Measurements from ENCODE around the gene IRS1. TPM values are rescaled to one million over a fixed set of nuclear protein-coding genes. Genes with fewer than 3 reads are reported as not detected.

The IRS1 gene
- total and polyA plus RNA-seq, 2 of the 4 experiments (the other 2 are of a cell fraction), result 21.1 to 37.1 TPM

- no peak overlapping the region for H2AK5ac ChIP-seq (ENCODE audit: low read depth, low read length)
- no peak for ATAC-seq (ENCODE audit: low read depth)
- no peak overlapping the region for H2AK9ac ChIP-seq (replicated peaks; ENCODE audit: low read depth, low read length, poor library complexity)
- no peak overlapping the region for H2BK120ac ChIP-seq (ENCODE audit: low read depth, low read length)
- TF ChIP-seq RAD21 (IDR thresholded peaks at IDR 0.05; ENCODE audit: low read length), result no peak
- H3K79me1 ChIP-seq (ENCODE audit: low read depth in 1 of 2, low read length in 2 of 2), result no peaks in the 10 kb centered on the region
- WGBS, 2 experiments (ENCODE audit: extremely low coverage in 2 of 2, insufficient read length in 1 of 2), result 100% methylated on average over 1 of the region's 3 CpGs; no CpG with 5 or more reads in 1 of the 2 experiments
- H3K36me3 ChIP-seq (ENCODE audit: control insufficient read depth, insufficient read depth, low read length), result no peaks in the 10 kb centered on the region
- intact Hi-C loops (cut with micrococcal nuclease) (no loop called here), in situ Hi-C loops (cut with MboI; ENCODE audit: low sequenced_read_pairs) (no loop called here), dilution Hi-C loops (cut with HindIII; ENCODE audit: low sequenced_read_pairs, unreplicated experiment) (no loop called here)
- no peak overlapping the region for H4K8ac ChIP-seq (ENCODE audit: low read depth in 2 of 2, low read length in 2 of 2)
- H3K4me2 ChIP-seq (ENCODE audit: low read depth, low read length), result no peak overlapping the region
- no peak overlapping the region for H3K27ac ChIP-seq (ENCODE audit: insufficient read depth, low read length)
- peaks cover 2% of the 10 kb centered on the region for H3K4me1 ChIP-seq (ENCODE audit: control insufficient read depth, insufficient read depth, low read length)
- no peak overlapping the region for H2BK15ac ChIP-seq (ENCODE audit: low read depth, low read length)
- DNase-seq, result no peak
- no peaks in the 10 kb centered on the region for H3K27me3 ChIP-seq (ENCODE audit: control insufficient read depth, insufficient read depth, low read length)
- no TSS peak for BruUV-seq (replicated peaks)
- POLR2A ChIA-PET (ENCODE audit: unreplicated experiment), result no interaction called here
- no peak overlapping the region for H4K91ac ChIP-seq (ENCODE audit: insufficient read depth, low read depth, low read length)
- no peak overlapping the region for H2BK5ac ChIP-seq (ENCODE audit: low read depth, low read length, poor library complexity, severe bottlenecking)
- H2BK20ac ChIP-seq (ENCODE audit: low read depth, low read length), result no peak overlapping the region
- no peak overlapping the region for H4K5ac ChIP-seq (ENCODE audit: low read depth, low read length)
- no peaks in the 10 kb centered on the region for H3K9me3 ChIP-seq (ENCODE audit: control insufficient read depth, insufficient read depth, low read length)
- H3K18ac ChIP-seq (ENCODE audit: low read depth, low read length), result no peak overlapping the region
- CTCF ChIA-PET, result no interaction called here
- no peak overlapping the region for H3K23ac ChIP-seq (ENCODE audit: low read depth, low read length)
- no peak overlapping the region for H3K4me3 ChIP-seq (ENCODE audit: insufficient read depth, low read depth, low read length)
- no peak overlapping the region for H3K56ac ChIP-seq (ENCODE audit: extremely low read depth, insufficient read depth, low read length)
- H3K9me1 ChIP-seq (ENCODE audit: insufficient read depth, low read length), result no peaks in the 10 kb centered on the region
- H3K14ac ChIP-seq (replicated peaks; ENCODE audit: low read depth, low read length), result no peak overlapping the region
- no peak overlapping the region for H3K4ac ChIP-seq (ENCODE audit: low read depth, low read length)
- H4K20me1 ChIP-seq (ENCODE audit: insufficient read depth, low read length), result no peaks in the 10 kb centered on the region
- H3K9ac ChIP-seq (ENCODE audit: low read depth, low read length), result no peak overlapping the region
- no peak overlapping the region for H2AFZ ChIP-seq (replicated peaks; ENCODE audit: low read length, poor library complexity)
These were observed 93.7 kb downstream of the IRS1 start for GRCh38 chr2:226705965-226706364.

Measured in IMR-90 (cell line).